Hematopoietic multipotent progenitor cell treated with erythropoietin and hydrocortisone succinate and interleukin-3 and kit ligand, for 17 days (in vitro differentiated cells): ENCODE results near the gene RPE65.
"Not testable (repeated sequence)": the region's sequence is repeated elsewhere in the genome, so short reads cannot be mapped to it uniquely, and the experiment has no call there.

Experiments used
- DNase-seq: peaks from one replicate; pipeline ENCODE4 v3.0.0-alpha.2; 2015; ENCODE audit warnings: low spot score

The RPE65 gene

GRCh38 chr1:68449901-68450300 lies at the start of gene RPE65:
TSS of gene RPE65 (minus strand) at chr1:68449954. CDS start at chr1:68449905, 49 bp downstream.
- DNase-seq = no peak

GRCh38 chr1:68497358-68497698 lies 47.6 kb upstream of the RPE65 start:
- DNase-seq = no peak

- DNase-seq = peak; percentile 88
These were observed 47.1 kb upstream of the RPE65 start, which contains the start of gene DEPDC1 for GRCh38 chr1:68496680-68497357. TSS of gene DEPDC1 (minus strand) at chr1:68497082. CDS start at chr1:68496999, 83 bp downstream.

GRCh38 chr1:68495968-68496679 lies 46.4 kb upstream of the RPE65 start:
- DNase-seq = peak; percentile 37

GRCh38 chr1:68495532-68495931 lies 45.8 kb upstream of the RPE65 start:
- peak; percentile 24 for DNase-seq

GRCh38 chr1:68493193-68493592 lies 43.4 kb upstream of the RPE65 start:
- no peak for DNase-seq

GRCh38 chr1:68492255-68492654 lies 42.5 kb upstream of the RPE65 start:
- DNase-seq = not testable (repeated sequence)

- no peak for DNase-seq
These were observed 40.4 kb upstream of the RPE65 start for GRCh38 chr1:68490046-68490651.

- DNase-seq = no peak
These were observed 35.8 kb upstream of the RPE65 start for GRCh38 chr1:68485431-68486022.

GRCh38 chr1:68484618-68485017 lies 34.9 kb upstream of the RPE65 start:
- DNase-seq = no peak

- DNase-seq = no peak
These were observed 31.3 kb upstream of the RPE65 start for GRCh38 chr1:68481041-68481440.

GRCh38 chr1:68479501-68479900 lies 29.7 kb upstream of the RPE65 start:
- no peak for DNase-seq

- no peak for DNase-seq
These were observed 28.9 kb upstream of the RPE65 start for GRCh38 chr1:68478662-68479061.

GRCh38 chr1:68476626-68477025 lies 26.9 kb upstream of the RPE65 start:
- not testable (repeated sequence) for DNase-seq

GRCh38 chr1:68473060-68473459 lies 23.3 kb upstream of the RPE65 start:
- no peak for DNase-seq

- DNase-seq = no peak
These were observed 20.7 kb upstream of the RPE65 start for GRCh38 chr1:68470388-68470970.

- no peak for DNase-seq
These were observed 15.1 kb upstream of the RPE65 start for GRCh38 chr1:68464891-68465290.

- no peak for DNase-seq
These were observed 11.2 kb upstream of the RPE65 start for GRCh38 chr1:68460935-68461334.

- no peak for DNase-seq
These were observed 10.0 kb upstream of the RPE65 start for GRCh38 chr1:68459796-68460195.

- DNase-seq = no peak
These were observed 9.3 kb upstream of the RPE65 start for GRCh38 chr1:68459091-68459490.

GRCh38 chr1:68456202-68456601 lies 6.4 kb upstream of the RPE65 start:
- no peak for DNase-seq

- no peak for DNase-seq
These were observed 4.8 kb upstream of the RPE65 start for GRCh38 chr1:68454534-68454933.
